ENCODE data around the gene KLRC4.

- TF ChIP-seq CTCF (conservative IDR thresholded peaks at IDR 0.05) (no peak), EZH2 (IDR thresholded peaks at IDR 0.05; ENCODE audit: low read depth) (no peak)
Measured at GRCh38 chr12:10388624-10389413, 20.7 kb downstream of the KLRC4 start.

Measured in PC-9 (cell line).